ENCODE data around the gene CRTC1. TPM values are rescaled to one million over a fixed set of nuclear protein-coding genes. Genes with fewer than 3 reads are reported as not detected.

Gene CRTC1
- total and polyA plus RNA-seq, 7 donors = 4.5 to 12.5 (median 8.1) TPM

- 63 to 85% (median 68%) methylated on average over 14 of the region's 14 CpGs for WGBS, 3 donors
- Histone ChIP-seq H3K4me3 (no peak overlapping the region), H3K36me3 (ENCODE audit: insufficient read depth in 1 of 2, low read depth in 1 of 2) (no peaks in the 10 kb centered on the region), H3K27me3 (ENCODE audit: insufficient read depth in 3 of 3, low read length in 2 of 3) (no peaks in the 10 kb centered on the region), H3K9me3 (no peaks in the 10 kb centered on the region), H3K27ac (no peak overlapping the region), H3K4me1 (no peaks in the 10 kb centered on the region)
- intact Hi-C loops (cut with DNase I) = no loop called here
- DNase-seq = no peak
- no peak for TF ChIP-seq CTCF (IDR thresholded peaks at IDR 0.05)
- no peak for ATAC-seq
Observed at GRCh38 chr19:18735324-18735723, 51.8 kb downstream of the CRTC1 start.

GRCh38 chr19:18735752-18736151 lies 52.3 kb downstream of the CRTC1 start:
- WGBS, 3 donors = 54 to 73% (median 62%) methylated on average over 9 of the region's 9 CpGs
- TF ChIP-seq CTCF (IDR thresholded peaks at IDR 0.05) = no peak
- DNase-seq (peak in 1 of 2 donors; percentile 59), ATAC-seq (peak in 1 of 4 donors; percentile 25)
- Histone ChIP-seq H3K9me3 (no peaks in the 10 kb centered on the region), H3K4me3 (no peak overlapping the region), H3K4me1 (no peaks in the 10 kb centered on the region), H3K27ac (no peak overlapping the region), H3K36me3 (ENCODE audit: insufficient read depth in 1 of 2, low read depth in 1 of 2) (no peaks in the 10 kb centered on the region), H3K27me3 (ENCODE audit: insufficient read depth in 3 of 3, low read length in 2 of 3) (no peaks in the 10 kb centered on the region)
- intact Hi-C loops (cut with DNase I) = no loop called here

GRCh38 chr19:18736415-18737336 lies 53.2 kb downstream of the CRTC1 start:
- Histone ChIP-seq H3K27ac (no peak overlapping the region), H3K9me3 (no peaks in the 10 kb centered on the region), H3K36me3 (ENCODE audit: insufficient read depth in 1 of 2, low read depth in 1 of 2) (no peaks in the 10 kb centered on the region), H3K4me1 (no peaks in the 10 kb centered on the region), H3K4me3 (no peak overlapping the region), H3K27me3 (ENCODE audit: insufficient read depth in 3 of 3, low read length in 2 of 3) (no peaks in the 10 kb centered on the region)
- WGBS, 3 donors = 70 to 85% (median 79%) methylated on average over 23 to 27 of the region's 27 CpGs
- TF ChIP-seq CTCF (IDR thresholded peaks at IDR 0.05) = no peak
- intact Hi-C loops (cut with DNase I) = no loop called here
- ATAC-seq = peak in 3 of 4 donors; percentile 27 to 44 (median 28)
- peak in 1 of 2 donors; percentile 56 for DNase-seq

- intact Hi-C loops (cut with DNase I) = no loop called here
- H3K36me3 ChIP-seq (ENCODE audit: insufficient read depth in 1 of 2, low read depth in 1 of 2) = no peaks in the 10 kb centered on the region
Observed at GRCh38 chr19:18737337-18737953, 54.0 kb downstream of the CRTC1 start.

More at GRCh38 chr19:18737337-18737953, 54.0 kb downstream of the CRTC1 start:
- ATAC-seq (peak in 1 of 4 donors; percentile 17), DNase-seq (no peak)
- no peaks in the 10 kb centered on the region for H3K27me3 ChIP-seq (ENCODE audit: insufficient read depth in 3 of 3, low read length in 2 of 3)
- no peak overlapping the region for H3K4me3 ChIP-seq
- no peaks in the 10 kb centered on the region for H3K9me3 ChIP-seq
- no peak overlapping the region for H3K27ac ChIP-seq
- no peaks in the 10 kb centered on the region for H3K4me1 ChIP-seq
- 71 to 88% (median 72%) methylated on average over 10 of the region's 10 CpGs for WGBS, 3 donors
- no peak for TF ChIP-seq CTCF (IDR thresholded peaks at IDR 0.05)

Data from psoas muscle (tissue), 8 donors.